Astrocyte of the spinal cord (primary cell): ENCODE results near the gene SLC28A1.
A peak's percentile ranks its signal among the peaks of the same experiment; 100 is the strongest.

Source experiments
- DNase-seq: peaks from one replicate; pipeline ENCODE4 v3.0.0; 2011; ENCODE audit warnings: low read depth, low spot score
- H3K4me3 ChIP-seq: 2 replicates; pipeline ENCODE4 v1.5.1; 2011; ENCODE audit warnings: low read depth, mild to moderate bottlenecking, low read length, moderate library complexity
- CTCF ChIP-seq: IDR thresholded peaks from 2 replicates; pipeline ENCODE4 v1.5.1; 2012; ENCODE audit warnings: low read depth, mild to moderate bottlenecking, low read length, inconsistent platforms
- in situ Hi-C: cut with HindIII; loops from 2 replicates; pipeline ENCODE4 v1.10.0; 2017; ENCODE audit warnings: low sequenced_read_pairs

The SLC28A1 gene

GRCh38 chr15:84962955-84963354 is 78.5 kb downstream of the SLC28A1 start:
- TF ChIP-seq CTCF: no peak
- no peak for DNase-seq
- in situ Hi-C loops: no loop called here
- no peak overlapping the region for H3K4me3 ChIP-seq

- in situ Hi-C loops: no loop called here
- H3K4me3 ChIP-seq: no peak overlapping the region
- DNase-seq: no peak
- TF ChIP-seq CTCF: no peak
These were observed 82.9 kb downstream of the SLC28A1 start for GRCh38 chr15:84967380-84967779.

- DNase-seq: no peak
- in situ Hi-C loops: no loop called here
- no peak overlapping the region for H3K4me3 ChIP-seq
- no peak for TF ChIP-seq CTCF
These were observed 83.8 kb downstream of the SLC28A1 start for GRCh38 chr15:84968301-84968700.

GRCh38 chr15:84969257-84969656 is 84.8 kb downstream of the SLC28A1 start:
- H3K4me3 ChIP-seq: no peak overlapping the region
- no peak for TF ChIP-seq CTCF
- DNase-seq: no peak
- in situ Hi-C loops: no loop called here

GRCh38 chr15:84970843-84971242 is 86.4 kb downstream of the SLC28A1 start:
- in situ Hi-C loops: no loop called here
- no peak for TF ChIP-seq CTCF
- H3K4me3 ChIP-seq: no peak overlapping the region
- DNase-seq: no peak

- H3K4me3 ChIP-seq: no peak overlapping the region
- no peak for TF ChIP-seq CTCF
- in situ Hi-C loops: no loop called here
- peak; percentile 62 for DNase-seq
These were observed 89.3 kb downstream of the SLC28A1 start for GRCh38 chr15:84973492-84974460.
